GM12875 (cell line): ENCODE measurements around the gene NNAT.

ENCODE experiments used
- H3K4me3 ChIP-seq: one replicate; pipeline ENCODE4 v1.5.1; 2011; ENCODE audit warnings: low read depth, low read length, control low read depth
- CTCF ChIP-seq: IDR thresholded peaks from 2 replicates; pipeline ENCODE4 v1.5.1; 2011; ENCODE audit warnings: low read depth, mild to moderate bottlenecking, control low read depth, inconsistent platforms, low read length, moderate library complexity, borderline replicate concordance; ENCODE audit not compliant: insufficient read depth

Gene NNAT

GRCh38 chr20:37564388-37565133, 43.5 kb downstream of the NNAT start:
- H3K4me3 ChIP-seq, result no peak overlapping the region
- peak; percentile 96 for TF ChIP-seq CTCF

GRCh38 chr20:37565134-37565811, 44.2 kb downstream of the NNAT start:
- H3K4me3 ChIP-seq, result no peak overlapping the region
- TF ChIP-seq CTCF, result no peak

GRCh38 chr20:37566590-37567330, 45.7 kb downstream of the NNAT start:
- TF ChIP-seq CTCF, result no peak
- no peak overlapping the region for H3K4me3 ChIP-seq

GRCh38 chr20:37567331-37567665, 46.2 kb downstream of the NNAT start:
- TF ChIP-seq CTCF, result no peak
- H3K4me3 ChIP-seq, result no peak overlapping the region

- no peak for TF ChIP-seq CTCF
- no peak overlapping the region for H3K4me3 ChIP-seq
Measured at GRCh38 chr20:37567671-37568588, 46.9 kb downstream of the NNAT start.

GRCh38 chr20:37570419-37570818, 49.4 kb downstream of the NNAT start:
- H3K4me3 ChIP-seq, result no peak overlapping the region
- no peak for TF ChIP-seq CTCF
